Renal cortical epithelial cell (primary cell): Measurements from ENCODE around the gene SUGP1. TPM values are rescaled to one million over a fixed set of nuclear protein-coding genes. Genes with fewer than 3 reads are reported as not detected.

Experiments used
- DNase-seq: peaks from one replicate; pipeline ENCODE4 v3.0.0-alpha.2; 2011; ENCODE audit warnings: low read depth
- total RNA-seq: library from RNA; depleted of rRNA; stranded (reverse); fragments of >200 nt; gene quantifications from 2 replicates; pipeline ENCODE4 v1.2.3, GENCODE V29; 2014

Gene SUGP1
- total RNA-seq, 1 donor from 2014 or later: 21.4 TPM

GRCh38 chr19:19227217-19227616, 93.1 kb downstream of the SUGP1 start:
- no peak for DNase-seq

GRCh38 chr19:19226663-19227062, 93.6 kb downstream of the SUGP1 start:
- no peak for DNase-seq

GRCh38 chr19:19226204-19226603, 94.1 kb downstream of the SUGP1 start:
- no peak for DNase-seq

Other genes with a start within 250 kb of the SUGP1 start
- 14.1 and 25.3 TPM in 2 replicates for gene TMEM161A, start 182.0 kb downstream of the SUGP1 start, total RNA-seq
- gene MEF2B, start 150.2 kb downstream of the SUGP1 start, total RNA-seq: 0.20 TPM in 1 of 2 replicates, not detected in the other
- 18.9 and 26.6 TPM in 2 replicates for gene BORCS8, start 128.4 kb downstream of the SUGP1 start, total RNA-seq
- gene RFXANK, start 128.3 kb downstream of the SUGP1 start, total RNA-seq: 40.9 and 78.5 TPM in 2 replicates
- gene NR2C2AP, start 117.1 kb downstream of the SUGP1 start, total RNA-seq: 8.2 and 19.4 TPM in 2 replicates
- not detected in 2 replicates for gene NCAN, start 108.6 kb downstream of the SUGP1 start, total RNA-seq
- 0.20 TPM in 1 of 2 replicates, not detected in the other for gene TM6SF2, start 47.2 kb downstream of the SUGP1 start, total RNA-seq
- gene MAU2, start 320 bp upstream of the SUGP1 start, total RNA-seq: 14.1 and 38.6 TPM in 2 replicates
- 44.1 and 93.9 TPM in 2 replicates for gene GATAD2A, start 85.2 kb upstream of the SUGP1 start, total RNA-seq
- 0.69 and 3.0 TPM in 2 replicates for gene TSSK6, start 195.0 kb upstream of the SUGP1 start, total RNA-seq
- 147 and 201 TPM in 2 replicates for gene NDUFA13, start 195.7 kb upstream of the SUGP1 start, total RNA-seq
- gene YJEFN3, start 208.4 kb upstream of the SUGP1 start, total RNA-seq: 0.50 and 0.69 TPM in 2 replicates
- 0.60 TPM in 1 of 2 replicates, not detected in the other for gene CILP2, start 217.8 kb upstream of the SUGP1 start, total RNA-seq